ENCODE measurements around the gene FANCI.

FANCI gene

DNA sequence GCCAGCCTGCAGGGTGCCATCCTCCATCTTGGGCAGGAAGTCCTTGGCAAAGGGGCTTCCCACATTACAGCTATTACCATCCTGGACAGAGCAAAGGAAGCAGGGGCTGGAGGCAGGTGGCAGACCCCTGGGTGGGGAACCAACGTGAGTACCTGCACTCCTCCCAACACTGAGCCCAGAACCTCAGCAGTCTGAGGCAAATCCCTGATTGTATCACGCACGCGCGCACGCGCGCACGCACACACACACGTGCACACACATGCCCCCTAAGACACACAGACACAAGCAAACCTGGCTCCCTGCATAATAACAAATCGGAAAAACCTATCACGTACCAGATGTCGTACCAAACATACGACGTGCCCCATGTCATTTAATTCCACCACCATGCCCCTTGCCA, 79.0 kb downstream of the FANCI start:
- ChIA-PET POLR2A (interaction anchor here (0.6 to 1.2 kb wide), 4 partner anchors 8 to 12 kb away, joined by 3 to 7 read pairs (median 4); partner anchors contain the start of gene POLG), CTCF (interaction anchor here (1.4 to 1.6 kb wide), 2 partner anchors 15 to 36 kb away, joined by 3 read pairs; no protein-coding TSS in a partner anchor)
- no peak overlapping the region for H3K27ac ChIP-seq (ENCODE audit: extremely low read depth, low read depth, low read length)
- peaks cover 76 to 100% of the 10 kb centered on the region in 2 experiments for H3K36me3 ChIP-seq (ENCODE audit: control insufficient read depth in 2 of 2, insufficient read depth in 1 of 2, low read length in 2 of 2)
- TF ChIP-seq, protein P1, sequence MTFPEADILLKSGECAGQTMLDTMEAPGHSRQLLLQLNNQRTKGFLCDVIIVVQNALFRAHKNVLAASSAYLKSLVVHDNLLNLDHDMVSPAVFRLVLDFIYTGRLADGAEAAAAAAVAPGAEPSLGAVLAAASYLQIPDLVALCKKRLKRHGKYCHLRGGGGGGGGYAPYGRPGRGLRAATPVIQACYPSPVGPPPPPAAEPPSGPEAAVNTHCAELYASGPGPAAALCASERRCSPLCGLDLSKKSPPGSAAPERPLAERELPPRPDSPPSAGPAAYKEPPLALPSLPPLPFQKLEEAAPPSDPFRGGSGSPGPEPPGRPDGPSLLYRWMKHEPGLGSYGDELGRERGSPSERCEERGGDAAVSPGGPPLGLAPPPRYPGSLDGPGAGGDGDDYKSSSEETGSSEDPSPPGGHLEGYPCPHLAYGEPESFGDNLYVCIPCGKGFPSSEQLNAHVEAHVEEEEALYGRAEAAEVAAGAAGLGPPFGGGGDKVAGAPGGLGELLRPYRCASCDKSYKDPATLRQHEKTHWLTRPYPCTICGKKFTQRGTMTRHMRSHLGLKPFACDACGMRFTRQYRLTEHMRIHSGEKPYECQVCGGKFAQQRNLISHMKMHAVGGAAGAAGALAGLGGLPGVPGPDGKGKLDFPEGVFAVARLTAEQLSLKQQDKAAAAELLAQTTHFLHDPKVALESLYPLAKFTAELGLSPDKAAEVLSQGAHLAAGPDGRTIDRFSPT (tag by site-specific recombination; IDR thresholded peaks at IDR 0.05): peak; percentile 34; the same call in 1 of the 2 replicates
- no peak for TF ChIP-seq INSM2 (tag by site-specific recombination; IDR thresholded peaks at IDR 0.05)
- TF ChIP-seq ZNF324 (tag by site-specific recombination; IDR thresholded peaks at IDR 0.05): no peak
- H3K9me3 ChIP-seq (ENCODE audit: control insufficient read depth, insufficient read depth, low read depth, low read length): no peaks in the 10 kb centered on the region
- no peaks in the 10 kb centered on the region for H3K4me1 ChIP-seq (ENCODE audit: control insufficient read depth, insufficient read depth, low read length)
- H3K4me3 ChIP-seq (ENCODE audit: low read depth, low read length): no peak overlapping the region

GRCh38 chr15:89323825-89324224, 80.0 kb downstream of the FANCI start:
- Histone ChIP-seq H3K4me1 (ENCODE audit: control insufficient read depth, insufficient read depth, low read length) (no peaks in the 10 kb centered on the region), H3K4me3 (ENCODE audit: low read depth, low read length) (no peak overlapping the region), H3K9me3 (ENCODE audit: control insufficient read depth, insufficient read depth, low read depth, low read length) (no peaks in the 10 kb centered on the region), H3K27ac (ENCODE audit: extremely low read depth, low read depth, low read length) (peak overlapping the region; percentile 28; the same call in 1 of the 2 replicates), H3K36me3 (ENCODE audit: control insufficient read depth in 2 of 2, insufficient read depth in 1 of 2, low read length in 2 of 2) (peaks cover 77 to 100% of the 10 kb centered on the region in 2 experiments)
- POLR2A ChIA-PET: interaction anchor here (1.2 kb wide), 1 partner anchor 11 kb away, joined by 7 read pairs; no protein-coding TSS in a partner anchor
- CTCF ChIA-PET: interaction anchor here (1.0 to 1.6 kb wide), 3 partner anchors 9 to 35 kb away, joined by 3 to 5 read pairs (median 3); no protein-coding TSS in a partner anchor
- TF ChIP-seq ZNF626 (tag by site-specific recombination; IDR thresholded peaks at IDR 0.05) (no peak), ZBTB20 (tag by site-specific recombination; IDR thresholded peaks at IDR 0.05) (no peak), FEZF1 (tag by site-specific recombination; IDR thresholded peaks at IDR 0.05) (no peak), ZNF585B (tag by site-specific recombination; IDR thresholded peaks at IDR 0.05) (no peak), KLF16 (tag by site-specific recombination; IDR thresholded peaks at IDR 0.05) (no peak)

DNA sequence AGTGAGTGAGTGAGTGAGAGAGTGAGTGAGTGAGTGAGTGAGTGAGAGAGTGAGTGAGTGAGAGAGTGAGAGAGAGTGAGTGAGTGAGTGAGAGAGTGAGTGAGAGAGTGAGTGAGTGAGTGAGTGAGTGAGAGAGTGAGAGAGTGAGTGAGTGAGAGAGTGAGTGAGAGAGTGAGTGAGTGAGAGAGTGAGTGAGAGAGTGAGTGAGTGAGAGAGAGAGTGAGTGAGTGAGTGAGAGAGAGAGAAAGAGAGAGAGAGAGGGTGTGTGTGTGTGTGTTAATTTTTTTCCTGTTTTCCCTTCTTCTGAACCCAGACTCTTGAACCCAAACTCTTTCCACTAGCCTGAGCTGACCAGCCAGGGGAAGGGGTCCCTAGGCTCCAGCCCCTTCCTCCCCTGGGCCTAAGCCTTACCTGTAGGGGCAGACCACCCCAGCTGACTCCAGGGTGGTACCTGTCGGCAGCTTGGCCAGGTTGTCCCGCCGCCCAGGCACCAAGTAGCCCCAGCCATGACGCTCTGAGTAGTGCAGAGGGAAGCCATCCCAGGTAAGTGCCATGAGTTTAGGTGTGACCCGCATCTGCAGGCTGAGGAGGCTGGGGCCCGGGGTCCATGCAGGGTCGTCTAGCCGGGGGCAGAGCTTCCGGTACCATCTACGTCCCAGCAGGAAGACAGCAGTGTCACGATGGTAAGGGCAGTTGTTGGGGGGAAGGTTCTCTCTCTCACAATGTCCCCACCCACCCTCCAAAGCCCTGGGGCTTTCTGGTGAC, 81.4 kb downstream of the FANCI start:
- H3K9me3 ChIP-seq (ENCODE audit: control insufficient read depth, insufficient read depth, low read depth, low read length): no peaks in the 10 kb centered on the region
- peaks cover 81 to 100% of the 10 kb centered on the region in 2 experiments for H3K36me3 ChIP-seq (ENCODE audit: control insufficient read depth in 2 of 2, insufficient read depth in 1 of 2, low read length in 2 of 2)
- H3K27ac ChIP-seq (ENCODE audit: extremely low read depth, low read depth, low read length): no peak overlapping the region
- no peaks in the 10 kb centered on the region for H3K4me1 ChIP-seq (ENCODE audit: control insufficient read depth, insufficient read depth, low read length)
- peak; percentile 100 for TF ChIP-seq PRDM1 (tag by site-specific recombination; IDR thresholded peaks at IDR 0.05)
- TF ChIP-seq GLIS1 (tag by site-specific recombination; IDR thresholded peaks at IDR 0.05): no peak
- TF ChIP-seq ZNF366 (tag by site-specific recombination; conservative IDR thresholded peaks at IDR 0.05): peak; percentile 91
- TF ChIP-seq ZNF549 (tag by site-specific recombination; IDR thresholded peaks at IDR 0.05): no peak
- peak; percentile 88 for TF ChIP-seq ZNF596 (tag by site-specific recombination; IDR thresholded peaks at IDR 0.05)
- no peak for TF ChIP-seq ZNF785 (tag by site-specific recombination; IDR thresholded peaks at IDR 0.05)
- TF ChIP-seq, protein P2, sequence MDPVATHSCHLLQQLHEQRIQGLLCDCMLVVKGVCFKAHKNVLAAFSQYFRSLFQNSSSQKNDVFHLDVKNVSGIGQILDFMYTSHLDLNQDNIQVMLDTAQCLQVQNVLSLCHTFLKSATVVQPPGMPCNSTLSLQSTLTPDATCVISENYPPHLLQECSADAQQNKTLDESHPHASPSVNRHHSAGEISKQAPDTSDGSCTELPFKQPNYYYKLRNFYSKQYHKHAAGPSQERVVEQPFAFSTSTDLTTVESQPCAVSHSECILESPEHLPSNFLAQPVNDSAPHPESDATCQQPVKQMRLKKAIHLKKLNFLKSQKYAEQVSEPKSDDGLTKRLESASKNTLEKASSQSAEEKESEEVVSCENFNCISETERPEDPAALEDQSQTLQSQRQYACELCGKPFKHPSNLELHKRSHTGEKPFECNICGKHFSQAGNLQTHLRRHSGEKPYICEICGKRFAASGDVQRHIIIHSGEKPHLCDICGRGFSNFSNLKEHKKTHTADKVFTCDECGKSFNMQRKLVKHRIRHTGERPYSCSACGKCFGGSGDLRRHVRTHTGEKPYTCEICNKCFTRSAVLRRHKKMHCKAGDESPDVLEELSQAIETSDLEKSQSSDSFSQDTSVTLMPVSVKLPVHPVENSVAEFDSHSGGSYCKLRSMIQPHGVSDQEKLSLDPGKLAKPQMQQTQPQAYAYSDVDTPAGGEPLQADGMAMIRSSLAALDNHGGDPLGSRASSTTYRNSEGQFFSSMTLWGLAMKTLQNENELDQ (tag by site-specific recombination; IDR thresholded peaks at IDR 0.05; ENCODE audit: low read depth): no peak
- no peak for TF ChIP-seq ZNF792 (tag by site-specific recombination; IDR thresholded peaks at IDR 0.05)
- no peak for TF ChIP-seq ZNF302 (tag by site-specific recombination; IDR thresholded peaks at IDR 0.05; ENCODE audit: low read depth)
- TF ChIP-seq RBAK (tag by site-specific recombination; IDR thresholded peaks at IDR 0.05): no peak
- no peak for TF ChIP-seq ZNF394 (tag by site-specific recombination; IDR thresholded peaks at IDR 0.05; ENCODE audit: borderline replicate concordance)
- no peak for TF ChIP-seq MEIS1 (CRISPR knock-in tag; IDR thresholded peaks at IDR 0.05; ENCODE audit: borderline replicate concordance)
- TF ChIP-seq ZNF239 (tag by site-specific recombination; IDR thresholded peaks at IDR 0.05): no peak
- TF ChIP-seq, protein P3, sequence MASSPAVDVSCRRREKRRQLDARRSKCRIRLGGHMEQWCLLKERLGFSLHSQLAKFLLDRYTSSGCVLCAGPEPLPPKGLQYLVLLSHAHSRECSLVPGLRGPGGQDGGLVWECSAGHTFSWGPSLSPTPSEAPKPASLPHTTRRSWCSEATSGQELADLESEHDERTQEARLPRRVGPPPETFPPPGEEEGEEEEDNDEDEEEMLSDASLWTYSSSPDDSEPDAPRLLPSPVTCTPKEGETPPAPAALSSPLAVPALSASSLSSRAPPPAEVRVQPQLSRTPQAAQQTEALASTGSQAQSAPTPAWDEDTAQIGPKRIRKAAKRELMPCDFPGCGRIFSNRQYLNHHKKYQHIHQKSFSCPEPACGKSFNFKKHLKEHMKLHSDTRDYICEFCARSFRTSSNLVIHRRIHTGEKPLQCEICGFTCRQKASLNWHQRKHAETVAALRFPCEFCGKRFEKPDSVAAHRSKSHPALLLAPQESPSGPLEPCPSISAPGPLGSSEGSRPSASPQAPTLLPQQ (tag by site-specific recombination; IDR thresholded peaks at IDR 0.05): no peak
- TF ChIP-seq TRIM28 (IDR thresholded peaks at IDR 0.05; ENCODE audit: borderline replicate concordance, low read length): no peak
- CTCF ChIA-PET: interaction anchor here (0.5 kb wide), 1 partner anchor 22 kb away, joined by 3 read pairs; no protein-coding TSS in a partner anchor
- no peak overlapping the region for H3K4me3 ChIP-seq (ENCODE audit: low read depth, low read length)
- POLR2A ChIA-PET: interaction anchor here (0.6 to 1.9 kb wide), 2 partner anchors 8 to 10 kb away, joined by 3 to 7 read pairs; partner anchors contain the start of gene POLG

Measured in HEK293 (cell line).